Measurements from ENCODE around the gene CRELD1.
"Not testable (repeated sequence)": the region's sequence is repeated elsewhere in the genome, so short reads cannot be mapped to it uniquely, and the experiment has no call there.

CRELD1 gene, protein sequence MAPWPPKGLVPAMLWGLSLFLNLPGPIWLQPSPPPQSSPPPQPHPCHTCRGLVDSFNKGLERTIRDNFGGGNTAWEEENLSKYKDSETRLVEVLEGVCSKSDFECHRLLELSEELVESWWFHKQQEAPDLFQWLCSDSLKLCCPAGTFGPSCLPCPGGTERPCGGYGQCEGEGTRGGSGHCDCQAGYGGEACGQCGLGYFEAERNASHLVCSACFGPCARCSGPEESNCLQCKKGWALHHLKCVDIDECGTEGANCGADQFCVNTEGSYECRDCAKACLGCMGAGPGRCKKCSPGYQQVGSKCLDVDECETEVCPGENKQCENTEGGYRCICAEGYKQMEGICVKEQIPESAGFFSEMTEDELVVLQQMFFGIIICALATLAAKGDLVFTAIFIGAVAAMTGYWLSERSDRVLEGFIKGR

DNA sequence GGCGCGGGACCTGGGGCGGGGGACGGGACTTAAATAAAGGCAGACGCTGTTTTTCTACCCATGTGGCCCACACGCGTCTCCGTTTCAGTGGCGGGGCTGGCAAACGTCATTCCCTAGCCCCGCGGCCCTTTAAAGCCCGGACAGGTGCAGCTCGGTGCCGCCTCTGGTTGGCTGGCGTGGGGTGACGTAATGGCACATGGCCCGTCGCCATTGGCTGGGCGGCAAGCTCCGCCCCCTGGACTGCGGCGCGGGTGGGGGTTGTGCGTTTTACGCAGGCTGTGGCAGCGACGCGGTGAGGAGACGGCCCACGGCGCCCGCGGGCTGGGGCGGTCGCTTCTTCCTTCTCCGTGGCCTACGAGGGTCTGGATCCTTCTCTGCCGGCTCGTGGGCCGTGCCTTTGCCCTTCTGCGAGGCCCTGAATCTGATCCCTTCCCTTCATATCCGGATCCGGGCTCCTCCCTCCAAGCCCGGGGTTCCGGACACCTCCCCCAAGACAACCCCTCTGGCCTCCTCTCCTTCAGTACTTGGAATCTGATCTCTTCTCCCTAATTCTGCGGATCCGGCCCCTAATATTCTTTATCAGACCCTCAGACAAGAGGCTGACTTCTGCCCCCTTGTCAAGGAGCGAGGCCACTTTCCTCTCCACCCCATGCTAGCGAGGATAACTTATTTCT is at the start of gene CRELD1:
Gene CRELD1 (plus strand): TSS at position 274 of the 674 bp plus-strand sequence. CDS start 605 bp downstream, outside the sequence.
- peak; percentile 81 for DNase-seq

DNA sequence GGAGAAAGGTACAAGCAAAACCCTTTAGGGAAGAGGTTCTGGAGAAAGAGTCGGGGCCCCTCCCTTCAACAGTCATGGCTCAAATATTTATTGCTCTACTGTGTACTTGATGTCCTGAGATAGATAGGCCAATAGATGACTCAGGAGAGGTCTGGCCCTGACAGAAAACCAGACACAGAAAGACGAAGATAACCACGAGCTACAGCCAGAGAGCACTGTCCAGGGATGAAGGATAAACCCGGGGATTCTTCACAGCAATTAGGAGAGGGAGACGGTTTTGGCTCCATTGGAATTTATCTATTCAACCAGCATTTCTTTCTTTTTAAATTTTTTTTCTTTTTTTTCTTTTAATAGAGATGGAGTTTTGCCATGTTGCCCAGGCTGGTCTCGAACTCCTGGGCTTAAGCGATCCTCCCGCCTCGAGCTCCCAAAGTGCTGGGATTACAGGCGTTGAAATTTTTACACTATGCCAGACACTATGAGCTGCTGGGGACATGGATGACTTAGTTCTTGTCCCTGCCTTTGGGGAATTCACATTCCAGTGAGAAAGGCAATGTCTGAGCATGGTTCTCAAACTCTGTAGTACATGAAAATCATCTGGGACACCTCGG is 49.0 kb upstream of the CRELD1 start:
- no peak for DNase-seq

DNA sequence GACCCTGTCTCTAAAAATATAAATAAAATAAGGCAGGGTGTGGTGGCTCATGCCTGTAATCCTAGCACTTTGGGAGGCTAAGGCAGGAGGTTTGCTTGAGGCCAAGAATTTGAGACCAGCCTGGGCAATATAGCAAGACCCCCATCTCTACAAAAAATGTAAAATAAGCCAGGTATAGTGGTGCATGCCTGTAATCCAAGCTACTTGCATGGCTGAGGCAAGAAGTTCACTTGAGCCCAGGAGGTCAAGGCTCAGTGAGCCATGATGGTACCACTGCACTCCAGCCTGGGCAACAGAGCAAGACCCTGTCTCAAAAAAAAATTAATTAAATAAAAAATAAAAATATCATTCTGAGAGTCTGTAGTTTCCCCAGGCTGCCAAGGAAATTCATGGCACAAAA is 47.3 kb upstream of the CRELD1 start:
- no peak for DNase-seq

DNA sequence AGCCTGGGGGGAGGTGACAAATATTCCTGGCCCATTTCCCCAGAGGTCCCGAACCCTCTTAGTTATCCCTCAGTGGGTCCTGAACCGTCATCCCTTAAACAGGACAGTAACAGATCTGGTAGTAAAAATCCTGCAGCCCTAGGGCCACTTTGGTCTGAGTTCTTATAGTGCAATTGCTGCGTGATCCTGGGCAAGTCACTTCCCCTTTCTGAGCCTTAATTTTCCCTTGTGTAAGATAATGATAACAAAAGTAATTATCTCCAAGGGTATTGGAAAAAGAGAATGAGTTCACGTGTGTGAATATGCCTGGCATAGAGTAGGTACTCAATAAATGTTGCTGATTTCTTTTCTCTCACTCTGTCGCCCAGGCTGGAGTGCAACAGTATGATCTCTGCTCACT is 46.2 kb upstream of the CRELD1 start:
- no peak for DNase-seq

DNA sequence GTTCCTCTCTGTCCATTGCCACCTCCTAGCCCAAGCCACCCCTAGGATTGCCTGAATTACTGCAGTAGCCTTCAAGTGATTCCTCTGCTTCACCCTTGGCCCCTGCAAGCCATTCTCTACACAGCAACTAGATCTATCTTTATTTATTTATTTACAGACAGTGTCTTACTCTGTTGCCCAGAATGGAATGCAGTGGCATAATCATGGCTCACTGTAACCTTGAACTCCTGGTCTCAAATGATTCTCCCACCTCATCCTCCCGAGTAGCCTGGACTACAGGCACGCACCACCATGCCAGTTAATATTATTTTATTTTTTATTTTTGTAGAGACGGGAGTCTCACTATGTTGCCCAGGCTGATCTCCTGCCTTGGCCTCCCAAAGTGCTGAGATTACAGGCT is 45.1 kb upstream of the CRELD1 start:
- DNase-seq: no peak

DNA sequence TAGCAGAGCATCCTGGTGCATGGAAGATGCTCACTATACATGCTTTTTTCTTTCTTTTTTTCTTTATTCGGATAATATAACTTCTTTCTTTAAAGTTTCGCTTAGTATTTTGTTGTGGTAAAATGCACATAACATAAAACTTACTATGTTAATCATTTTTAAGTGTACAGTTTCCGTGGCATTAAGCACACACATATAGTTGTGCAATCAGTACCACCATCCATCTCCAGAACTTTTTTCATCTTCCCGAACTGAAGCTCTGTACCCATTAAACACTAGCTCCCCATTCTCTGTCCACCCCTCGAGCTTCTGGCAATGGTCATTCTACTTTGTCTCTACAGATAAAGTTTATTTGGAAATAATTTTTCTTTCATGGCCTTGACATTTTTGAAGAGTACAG is 44.2 kb upstream of the CRELD1 start:
- no peak for DNase-seq

DNA sequence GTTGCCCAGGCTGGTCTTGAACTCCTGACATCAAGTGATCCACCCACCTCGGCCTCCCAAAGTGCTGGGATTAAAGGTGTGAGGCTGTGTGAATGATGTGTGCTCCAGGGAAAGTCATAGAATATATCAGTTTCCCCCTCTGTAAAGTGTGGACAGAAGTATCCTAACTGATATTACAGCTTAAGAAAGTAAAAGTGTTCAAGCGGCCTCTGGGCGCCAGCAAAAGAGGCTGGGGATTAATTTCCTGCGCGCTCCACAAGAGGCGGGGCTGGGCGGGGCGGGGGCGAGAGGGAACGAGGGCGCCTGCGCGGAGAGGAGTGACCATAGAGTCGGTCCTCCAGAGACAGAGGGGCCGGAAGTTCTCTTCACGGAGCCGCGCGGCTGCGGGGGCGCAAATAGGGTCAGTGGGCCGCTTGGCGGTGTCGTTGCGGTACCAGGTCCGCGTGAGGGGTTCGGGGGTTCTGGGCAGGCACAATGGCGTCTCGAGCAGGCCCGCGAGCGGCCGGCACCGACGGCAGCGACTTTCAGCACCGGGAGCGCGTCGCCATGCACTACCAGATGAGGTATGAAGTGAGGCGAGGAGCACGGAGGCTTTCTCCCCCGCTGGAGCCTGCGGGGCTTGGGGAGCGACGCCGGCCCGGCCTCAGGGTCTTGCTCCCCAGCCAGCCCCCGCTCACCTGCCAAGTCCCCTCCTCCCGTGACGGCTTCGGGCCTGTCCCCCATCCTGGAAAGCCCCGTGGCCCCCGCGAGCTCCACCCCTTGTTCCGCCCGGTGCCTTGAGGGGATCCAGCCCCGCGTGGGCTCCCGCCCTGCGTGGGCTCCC is 43.2 kb upstream of the CRELD1 start, which contains the start of gene JAGN1:
Gene JAGN1 (plus strand): TSS at position 362 of the 823 bp plus-strand sequence. CDS start 113 bp downstream, at position 475.
- peak; percentile 48 for DNase-seq

DNA sequence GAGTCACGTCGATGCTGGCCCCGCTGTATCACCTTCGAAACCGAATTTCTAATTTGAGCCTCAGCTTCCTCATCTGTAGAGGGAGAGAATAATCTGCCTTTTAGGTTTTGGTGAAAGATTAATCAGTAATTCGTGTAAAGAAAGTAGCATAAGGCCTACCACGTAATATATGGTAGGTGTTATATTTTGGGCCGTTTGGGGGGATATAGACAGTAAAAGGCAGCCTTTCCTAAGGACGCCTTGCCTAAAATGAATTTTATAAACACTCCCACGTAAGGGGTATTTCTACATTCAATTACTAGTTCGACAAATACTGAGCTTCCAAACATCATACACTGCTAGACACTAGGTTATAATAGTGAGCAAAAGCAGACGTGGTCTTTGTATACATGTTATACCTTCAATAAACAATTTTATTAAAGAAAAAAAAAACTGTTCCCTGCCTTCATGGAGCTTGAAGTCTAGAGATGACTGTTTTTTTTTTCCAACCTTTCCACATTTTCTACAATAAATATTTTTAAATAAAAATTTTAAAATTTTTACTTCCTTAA is 42.5 kb upstream of the CRELD1 start:
- no peak for DNase-seq

DNA sequence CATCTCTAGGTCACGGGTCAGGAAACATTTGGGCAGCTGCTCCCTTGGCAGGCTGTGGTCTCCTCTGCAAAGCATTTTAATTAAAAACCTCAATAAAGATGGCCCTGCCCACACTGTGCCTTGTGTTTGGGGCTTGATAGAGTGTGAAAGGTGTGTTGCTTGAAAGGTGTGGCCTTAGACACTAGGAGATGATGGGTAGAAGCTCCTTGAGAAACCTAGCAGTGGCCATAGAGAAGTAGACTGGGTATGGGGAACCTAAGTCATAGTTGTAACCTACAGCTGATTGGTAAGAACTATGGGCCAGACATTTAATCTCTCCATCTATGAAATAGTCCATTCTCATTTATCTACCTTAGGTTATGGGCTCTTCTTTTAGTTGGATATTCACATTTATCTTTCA is 39.9 kb upstream of the CRELD1 start:
- no peak for DNase-seq

DNA sequence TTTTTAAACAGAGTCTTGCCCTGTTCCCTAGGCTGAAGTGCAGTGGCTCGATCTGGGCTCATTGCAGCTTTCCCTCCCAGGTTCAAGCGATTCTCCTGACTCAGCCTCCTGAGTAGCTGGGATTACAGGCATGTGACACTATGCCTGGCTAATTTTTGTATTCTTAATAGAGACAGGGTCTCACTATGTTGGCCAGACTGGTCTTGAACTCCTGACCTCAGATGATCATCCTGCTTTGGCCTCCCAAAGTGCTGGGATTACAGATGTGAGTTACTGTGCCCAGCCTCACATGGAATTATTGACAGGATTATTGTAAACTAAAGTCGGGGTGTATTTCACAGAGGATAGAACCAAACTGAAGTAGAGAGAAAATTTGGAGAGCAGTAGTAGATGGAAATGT is 37.9 kb upstream of the CRELD1 start:
- DNase-seq: not testable (repeated sequence)

DNA sequence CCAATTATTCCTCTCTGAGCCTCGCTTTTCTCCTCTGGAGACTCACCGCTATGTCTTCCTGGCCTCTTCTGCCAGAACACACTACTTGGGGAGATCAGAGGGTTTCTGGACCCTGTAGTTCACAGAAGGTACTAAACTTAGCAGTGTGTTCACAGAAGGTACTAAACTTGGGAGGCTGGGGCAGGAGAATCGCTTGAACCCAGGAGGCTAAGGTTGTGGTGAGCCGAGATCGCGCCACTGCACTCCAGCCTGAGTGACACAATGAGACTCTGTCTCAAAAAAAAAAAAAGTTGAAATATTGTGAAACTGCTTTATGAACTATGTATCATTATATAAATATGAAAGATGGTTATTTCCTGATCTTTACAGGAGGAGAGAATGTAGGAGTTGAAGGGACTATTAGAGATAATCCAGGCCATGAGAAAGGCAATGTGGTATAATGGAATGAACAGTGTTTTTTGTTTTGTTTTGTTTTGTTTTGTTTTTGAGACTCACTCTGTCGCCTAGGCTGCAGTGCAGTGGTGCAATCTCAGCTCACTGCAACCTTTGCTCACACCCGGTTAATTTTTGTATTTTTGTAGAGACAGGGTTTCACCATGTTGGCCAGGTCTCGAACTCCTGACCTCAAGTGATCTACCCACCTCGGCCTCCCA is 36.8 kb upstream of the CRELD1 start:
- not testable (repeated sequence) for DNase-seq

DNA sequence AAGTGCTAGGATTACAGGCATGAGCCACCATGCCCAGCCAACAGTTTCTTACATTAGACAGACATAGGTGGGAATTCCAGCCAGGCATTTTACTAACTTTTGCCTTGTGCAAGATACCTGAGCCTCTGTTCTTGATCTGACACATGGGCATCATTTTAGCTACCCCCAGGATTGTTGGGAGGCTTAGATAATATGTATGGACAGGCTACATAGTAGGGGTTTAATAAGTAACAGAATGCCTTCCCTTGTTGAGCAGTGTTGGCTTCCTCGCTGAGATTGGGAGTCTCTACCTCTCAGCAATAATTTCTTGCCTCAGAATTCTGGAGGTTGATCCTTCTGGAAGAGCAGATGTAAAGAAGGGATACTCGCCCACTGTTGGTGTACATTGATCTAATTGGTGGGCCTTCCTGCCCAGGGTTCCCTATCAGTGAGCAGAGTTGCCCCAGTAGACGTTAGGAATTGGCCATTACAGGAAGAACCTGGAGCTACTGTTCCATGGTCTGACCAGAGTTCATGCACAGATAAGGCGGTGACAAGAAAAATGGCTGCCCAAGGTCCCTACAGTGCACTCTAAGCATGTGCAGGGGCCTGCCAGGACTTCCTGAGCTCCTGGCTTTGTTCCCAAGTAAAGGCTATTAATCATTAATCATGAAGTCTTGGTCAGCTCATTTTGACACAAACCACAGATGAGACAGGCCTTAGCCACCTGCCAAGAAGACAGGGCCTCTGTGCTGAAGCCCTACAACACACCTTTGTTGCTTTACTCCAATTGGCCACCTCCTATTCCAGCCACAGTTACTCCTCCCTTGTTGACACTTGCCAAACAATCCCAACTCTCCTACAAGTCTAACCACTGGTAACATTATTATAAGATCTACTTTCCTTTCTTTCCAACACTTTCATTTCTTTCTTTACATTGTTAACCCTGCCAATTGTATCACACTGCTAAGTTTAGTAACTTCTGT is 35.9 kb upstream of the CRELD1 start:
- DNase-seq: no peak

DNA sequence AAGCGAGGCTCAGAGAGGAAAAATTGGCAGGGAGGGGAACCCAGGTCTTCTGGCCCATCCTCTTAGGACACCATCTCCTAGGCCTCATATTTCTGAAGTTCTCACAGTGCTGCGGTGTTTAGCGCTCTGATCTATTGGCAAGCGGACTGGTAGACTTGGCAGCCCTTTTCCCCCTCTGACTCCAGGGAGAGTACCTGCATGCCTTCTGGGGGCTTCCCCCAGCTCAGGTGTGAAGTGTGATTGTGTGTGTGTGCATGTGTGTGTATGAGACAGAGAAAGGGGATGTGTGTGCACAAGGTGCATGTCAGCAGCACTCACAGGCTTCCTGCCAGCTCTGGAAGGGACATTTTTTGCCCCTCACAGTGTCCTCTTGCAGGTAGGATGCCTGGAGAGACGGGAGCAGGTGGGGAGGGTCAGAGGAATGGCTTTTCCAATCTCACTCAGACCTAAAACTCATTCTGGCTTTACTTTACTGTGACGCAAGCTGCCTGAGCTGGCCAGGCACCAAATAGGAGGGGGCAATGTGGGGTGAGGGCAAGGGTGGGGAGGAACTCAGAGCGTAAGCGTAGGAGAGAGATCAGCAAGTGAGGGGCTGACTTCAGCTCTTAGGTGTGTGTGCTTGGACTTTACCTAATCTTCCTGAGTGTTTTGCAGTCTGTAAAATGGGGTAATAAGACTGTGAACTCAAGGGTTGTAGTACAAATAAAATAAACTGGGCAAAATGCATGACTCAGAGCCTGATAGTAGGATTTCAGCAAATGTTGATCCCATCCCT is 35.0 kb upstream of the CRELD1 start:
- DNase-seq: no peak

DNA sequence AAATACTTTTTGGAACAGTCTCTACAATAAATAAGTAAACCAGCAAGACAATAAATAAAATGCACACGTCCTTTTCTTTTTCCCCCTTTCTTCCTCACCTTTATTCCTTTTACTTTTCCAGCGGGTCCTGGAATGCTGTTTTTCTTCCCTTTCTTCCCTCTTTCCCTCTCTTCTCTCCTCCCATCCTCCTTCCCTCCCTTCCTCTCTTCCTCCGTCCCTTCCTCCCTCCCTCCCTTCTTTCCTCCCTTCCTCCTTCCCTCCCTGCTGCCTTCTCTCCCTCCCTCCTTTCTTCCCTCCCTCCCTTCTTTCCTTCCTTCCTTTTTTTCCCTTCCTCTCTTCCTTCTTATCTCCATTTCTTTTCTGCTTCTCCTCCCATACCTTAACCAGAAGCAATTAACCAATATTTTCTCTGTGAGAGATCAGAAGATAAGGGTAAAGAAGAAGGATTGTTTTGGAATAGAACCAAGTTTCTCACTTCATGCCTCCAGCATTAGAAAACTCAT is 34.3 kb upstream of the CRELD1 start:
- DNase-seq: no peak

DNA sequence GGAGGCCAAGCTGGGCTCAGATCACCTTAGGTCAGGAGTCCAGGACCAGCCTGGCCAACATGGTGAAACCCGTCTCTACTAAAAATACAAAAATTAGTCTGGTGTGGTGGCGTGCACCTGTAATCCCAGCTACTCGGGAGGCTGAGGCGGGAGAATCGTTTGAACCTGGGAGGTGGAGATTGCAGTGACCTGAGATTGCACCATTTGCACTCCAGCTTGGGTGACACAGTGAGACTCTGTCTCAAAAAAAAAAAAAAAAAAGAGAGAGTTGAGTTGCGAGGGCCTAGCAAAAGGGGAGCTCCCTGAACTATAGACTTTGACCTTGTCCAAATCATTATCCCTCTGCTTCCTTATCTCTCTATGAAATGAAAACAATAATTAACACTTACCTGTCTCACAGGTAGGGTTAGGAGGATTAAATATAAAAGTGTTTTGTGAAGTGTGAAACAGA is 32.6 kb upstream of the CRELD1 start:
- DNase-seq: not testable (repeated sequence)

DNA sequence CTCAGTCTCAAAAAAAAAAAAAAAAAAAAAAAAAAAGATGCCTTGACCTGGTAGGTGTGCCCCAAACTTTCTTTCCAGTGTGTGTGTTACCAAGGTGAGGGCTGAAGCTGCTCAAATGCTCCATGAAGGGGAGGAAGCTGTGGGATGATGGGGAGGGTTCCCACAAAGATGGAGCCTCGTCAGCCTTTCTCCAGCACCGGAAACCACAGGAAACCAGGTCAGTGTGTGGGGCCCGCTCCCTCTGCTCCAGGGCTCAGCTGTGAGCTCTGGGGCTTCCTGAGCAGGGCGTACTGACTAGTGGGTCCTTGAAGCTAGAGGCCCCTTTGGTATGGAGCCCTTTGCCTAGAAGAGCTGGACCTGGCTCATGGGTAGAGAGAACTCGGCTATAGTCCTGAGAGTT is 31.7 kb upstream of the CRELD1 start:
- DNase-seq: no peak

DNA sequence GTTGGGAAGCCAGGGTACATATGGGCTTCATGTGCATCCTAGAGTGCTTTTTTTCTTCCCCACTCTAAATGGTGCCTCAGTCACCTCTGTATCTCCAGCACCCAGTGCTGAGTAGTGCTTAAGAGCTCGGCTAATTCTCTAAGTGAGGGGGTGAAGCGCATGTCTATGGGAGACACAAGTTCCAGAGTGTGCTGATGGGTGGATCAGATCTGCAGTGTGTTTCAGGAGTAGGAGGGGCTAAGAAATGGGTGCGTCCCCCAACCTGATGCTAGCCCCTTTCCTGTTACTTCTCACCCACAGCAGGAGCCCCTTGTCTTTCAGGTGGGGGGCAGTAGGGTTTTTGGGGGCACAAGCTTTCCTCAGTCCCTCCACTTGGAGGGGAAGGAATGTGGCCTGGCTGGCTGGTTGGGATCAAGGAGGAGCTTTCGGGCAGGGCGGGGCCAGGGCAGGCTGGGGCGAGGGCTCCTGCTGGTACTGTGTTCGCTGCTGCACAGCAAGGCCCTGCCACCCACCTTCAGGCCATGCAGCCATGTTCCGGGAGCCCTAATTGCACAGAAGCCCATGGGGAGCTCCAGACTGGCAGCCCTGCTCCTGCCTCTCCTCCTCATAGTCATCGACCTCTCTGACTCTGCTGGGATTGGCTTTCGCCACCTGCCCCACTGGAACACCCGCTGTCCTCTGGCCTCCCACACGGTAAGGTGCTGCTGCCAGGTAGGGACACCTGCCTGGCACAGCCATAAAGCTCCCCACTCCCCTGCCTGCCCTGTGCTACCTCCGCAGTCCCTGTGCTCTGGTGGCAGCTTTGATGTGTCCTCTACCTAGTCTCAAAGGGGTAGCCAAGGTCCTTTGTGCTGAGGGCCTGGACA is 31.0 kb upstream of the CRELD1 start, which contains the start of gene IL17RE:
Gene IL17RE (plus strand): TSS at position 477 of the 866 bp plus-strand sequence. CDS start 85 bp downstream, at position 562.
- no peak for DNase-seq

DNA sequence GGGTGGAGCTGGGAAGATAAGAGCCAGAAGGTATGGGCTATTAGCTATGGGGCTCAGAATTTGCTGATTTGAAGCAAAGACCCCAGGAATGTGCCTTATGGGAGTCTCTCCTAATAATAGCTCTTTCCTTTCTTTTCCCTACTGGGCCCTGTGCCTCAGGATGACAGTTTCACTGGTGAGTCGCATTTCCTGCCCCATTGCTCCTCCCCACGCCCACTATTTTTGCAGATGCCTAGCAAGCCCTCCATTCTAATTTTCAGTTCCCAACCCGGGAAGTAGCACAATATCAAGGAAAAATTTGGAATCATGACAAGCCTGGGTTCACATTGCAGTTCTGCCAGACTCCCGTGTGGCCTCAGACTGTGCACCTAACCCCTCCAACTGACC is 30.4 kb upstream of the CRELD1 start:
- no peak for DNase-seq

All from GOT3 (cell line).